T47D (cell line): Measurements from ENCODE around the gene MAP3K13.
A peak's percentile ranks its signal among the peaks of the same experiment; 100 is the strongest.

Source experiments
- DNase-seq, 2 experiments: peaks; one replicate each; pipeline versions ENCODE4 v3.0.0 to v3.0.0-alpha.2; 2011 to 2012; ENCODE audit warnings: low read depth in 1 of 2, low spot score in 1 of 2
- JUND ChIP-seq: IDR thresholded peaks from 2 replicates; pipeline ENCODE4 v1.6.1; 2012; ENCODE audit warnings: low read depth
- in situ Hi-C: cut with HindIII; loops from 2 replicates; pipeline ENCODE4 v1.10.0; 2016; ENCODE audit warnings: low sequenced_read_pairs, low pct_unique_long_range_greater_than_20kb

The MAP3K13 gene

GRCh38 chr3:185328324-185329004 is 34.5 kb upstream of the MAP3K13 start:
- TF ChIP-seq JUND, result no peak
- DNase-seq, result peak in 1 of 2 experiments; percentile 48
- in situ Hi-C loops, result no loop called here

GRCh38 chr3:185330238-185330637 is 32.7 kb upstream of the MAP3K13 start:
- TF ChIP-seq JUND, result no peak
- no peak for DNase-seq
- in situ Hi-C loops, result no loop called here

GRCh38 chr3:185330644-185331043 is 32.3 kb upstream of the MAP3K13 start:
- in situ Hi-C loops, result no loop called here
- no peak for TF ChIP-seq JUND
- DNase-seq, result peak in 1 of 2 experiments; percentile 61

- in situ Hi-C loops, result no loop called here
- peak in 1 of 2 experiments; percentile 83 for DNase-seq
- TF ChIP-seq JUND, result no peak
These were observed 30.8 kb upstream of the MAP3K13 start for GRCh38 chr3:185332026-185332735.

- peak; percentile 100 for TF ChIP-seq JUND
- in situ Hi-C loops, result no loop called here
- DNase-seq, result peak; percentile 51 to 90
These were observed 27.1 kb upstream of the MAP3K13 start for GRCh38 chr3:185335799-185336198.

- in situ Hi-C loops, result no loop called here
- no peak for DNase-seq
- no peak for TF ChIP-seq JUND
These were observed 25.6 kb upstream of the MAP3K13 start for GRCh38 chr3:185337231-185337816.

GRCh38 chr3:185339945-185340344 is 23.0 kb upstream of the MAP3K13 start:
- no peak for TF ChIP-seq JUND
- in situ Hi-C loops, result no loop called here
- DNase-seq, result no peak

GRCh38 chr3:185340751-185341150 is 22.2 kb upstream of the MAP3K13 start:
- no peak for TF ChIP-seq JUND
- in situ Hi-C loops, result no loop called here
- DNase-seq, result no peak

- in situ Hi-C loops, result no loop called here
- TF ChIP-seq JUND, result no peak
- peak in 1 of 2 experiments; percentile 54 for DNase-seq
These were observed 21.1 kb upstream of the MAP3K13 start for GRCh38 chr3:185341616-185342458.

GRCh38 chr3:185342459-185343174 is 20.3 kb upstream of the MAP3K13 start:
- in situ Hi-C loops, result no loop called here
- TF ChIP-seq JUND, result no peak
- DNase-seq, result no peak

GRCh38 chr3:185347399-185347798 is 15.5 kb upstream of the MAP3K13 start:
- in situ Hi-C loops, result no loop called here
- TF ChIP-seq JUND, result no peak
- DNase-seq, result no peak

- in situ Hi-C loops, result no loop called here
- DNase-seq, result no peak
- no peak for TF ChIP-seq JUND
These were observed 12.1 kb upstream of the MAP3K13 start for GRCh38 chr3:185350841-185351240.
